H9 (cell line): ENCODE data around the gene ARHGAP26. TPM values are rescaled to one million over a fixed set of nuclear protein-coding genes. Genes with fewer than 3 reads are reported as not detected.

Experiments used
- DNase-seq: peaks from one replicate; pipeline ENCODE4 v3.0.0-alpha.2; 2017
- H2AFZ ChIP-seq: one replicate; pipeline ENCODE4 v1.6.1; 2013; ENCODE audit warnings: mild to moderate bottlenecking, low read length, control low read depth, moderate library complexity
- H2AK5ac ChIP-seq: 2 replicates; pipeline ENCODE4 v1.6.1; 2013; ENCODE audit warnings: low read length, control low read depth, mixed read lengths; ENCODE audit not compliant: insufficient read length
- H2BK120ac ChIP-seq: one replicate; pipeline ENCODE4 v1.6.1; 2013; ENCODE audit warnings: low read depth, mild to moderate bottlenecking, low read length, control low read depth, inconsistent platforms; ENCODE audit not compliant: poor library complexity, severe bottlenecking
- H2BK12ac ChIP-seq: 2 replicates; pipeline ENCODE4 v1.6.1; 2013; ENCODE audit warnings: low read length, control low read depth, mixed read lengths, low read depth; ENCODE audit not compliant: insufficient read length
- H2BK15ac ChIP-seq: 2 replicates; pipeline ENCODE4 v1.6.1; 2013; ENCODE audit warnings: low read depth, low read length, control low read depth
- H2BK20ac ChIP-seq: one replicate; pipeline ENCODE4 v1.6.1; 2013; ENCODE audit warnings: low read depth, mild to moderate bottlenecking, low read length, control low read depth, inconsistent platforms; ENCODE audit not compliant: poor library complexity, severe bottlenecking
- H2BK5ac ChIP-seq: 2 replicates; pipeline ENCODE4 v1.6.1; 2013; ENCODE audit warnings: low read length, control low read depth, mixed read lengths; ENCODE audit not compliant: insufficient read length
- H3K14ac ChIP-seq: 2 replicates; pipeline ENCODE4 v1.6.1; 2013; ENCODE audit warnings: low read length, control low read depth; ENCODE audit not compliant: insufficient read depth
- H3K18ac ChIP-seq: 2 replicates; pipeline ENCODE4 v1.6.1; 2013; ENCODE audit warnings: low read depth, mild to moderate bottlenecking, mixed read lengths, low read length, control low read depth; ENCODE audit not compliant: insufficient read length
- H3K23ac ChIP-seq: 2 replicates; pipeline ENCODE4 v1.6.1; 2013; ENCODE audit warnings: low read length, control low read depth, mixed read lengths, low read depth; ENCODE audit not compliant: insufficient read length
- H3K23me2 ChIP-seq: 2 replicates; pipeline ENCODE4 v1.6.1; 2013; ENCODE audit warnings: low read depth, mild to moderate bottlenecking, mixed read lengths, low read length, control low read depth; ENCODE audit not compliant: insufficient read length, poor library complexity, severe bottlenecking
- H3K27ac ChIP-seq: 2 replicates; pipeline ENCODE4 v1.5.1; 2013; ENCODE audit warnings: low read length, control low read depth, mixed read lengths, low read depth; ENCODE audit not compliant: insufficient read length
- H3K27me3 ChIP-seq: 2 replicates; pipeline ENCODE4 v1.6.1; 2013; ENCODE audit warnings: low read length, control low read depth, inconsistent platforms; ENCODE audit not compliant: insufficient read depth
- H3K4ac ChIP-seq: 2 replicates; pipeline ENCODE4 v1.6.1; 2013; ENCODE audit warnings: low read depth, mild to moderate bottlenecking, control low read depth, inconsistent platforms, low read length, moderate library complexity
- H3K4me1 ChIP-seq: 2 replicates; pipeline ENCODE4 v1.6.1; 2013; ENCODE audit warnings: low read length, control low read depth, inconsistent platforms; ENCODE audit not compliant: insufficient read depth
- H3K4me2 ChIP-seq: 2 replicates; pipeline ENCODE4 v1.6.1; 2013; ENCODE audit warnings: low read length, control low read depth, mixed read lengths; ENCODE audit not compliant: insufficient read length, insufficient read depth
- H3K56ac ChIP-seq: 2 replicates; pipeline ENCODE4 v1.6.1; 2013; ENCODE audit warnings: low read depth, mild to moderate bottlenecking, mixed read lengths, low read length, control low read depth; ENCODE audit not compliant: insufficient read length
- H3K79me1 ChIP-seq: 2 replicates; pipeline ENCODE4 v1.6.1; 2013; ENCODE audit warnings: low read depth, mild to moderate bottlenecking, moderate library complexity, low read length, control low read depth, inconsistent platforms; ENCODE audit not compliant: insufficient read depth, poor library complexity, severe bottlenecking
- H3K79me2 ChIP-seq: 2 replicates; pipeline ENCODE4 v1.6.1; 2013; ENCODE audit warnings: low read length, control low read depth, inconsistent platforms; ENCODE audit not compliant: insufficient read depth
- H3K9ac ChIP-seq: 2 replicates; pipeline ENCODE4 v1.6.1; 2013; ENCODE audit warnings: low read length, control low read depth, mixed read lengths; ENCODE audit not compliant: insufficient read length; ENCODE audit errors: extremely low read depth
- H3K9me3 ChIP-seq: one replicate; pipeline ENCODE4 v1.6.1; 2013; ENCODE audit warnings: low read depth, low read length, inconsistent platforms; ENCODE audit not compliant: control insufficient read depth
- H3T11ph ChIP-seq: one replicate; pipeline ENCODE4 v1.6.1; 2013; ENCODE audit warnings: mild to moderate bottlenecking, low read length, control low read depth, inconsistent platforms
- H4K20me1 ChIP-seq: one replicate; pipeline ENCODE4 v1.6.1; 2013; ENCODE audit not compliant: control insufficient read depth, insufficient read length, insufficient read depth
- H4K5ac ChIP-seq: 2 replicates; pipeline ENCODE4 v1.6.1; 2013; ENCODE audit warnings: low read depth, mild to moderate bottlenecking, mixed read lengths, low read length, control low read depth; ENCODE audit not compliant: insufficient read length
- H4K8ac ChIP-seq: replicated peaks from 2 replicates; pipeline ENCODE4 v1.6.1; 2013; ENCODE audit warnings: low read length, control low read depth, mixed read lengths, low read depth; ENCODE audit not compliant: insufficient read length
- H4K91ac ChIP-seq: 2 replicates; pipeline ENCODE4 v1.6.1; 2013; ENCODE audit warnings: low read depth, mild to moderate bottlenecking, moderate library complexity, mixed read lengths, low read length, control low read depth; ENCODE audit not compliant: insufficient read length
- H3K27ac Mint-ChIP-seq, 3 experiments: 2 replicates in 2 of 3; 3 replicates in 1 of 3; pipeline ENCODE4 v1.8.0; 2020 to 2021; ENCODE audit warnings: mixed read lengths in 3 of 3, mild to moderate bottlenecking in 1 of 3, moderate library complexity in 1 of 3
- H3K27me3 Mint-ChIP-seq: 2 replicates; pipeline ENCODE4 v1.8.0; 2021; ENCODE audit warnings: low read depth, mild to moderate bottlenecking, moderate library complexity, mixed read lengths
- H3K36me3 Mint-ChIP-seq, 3 experiments: 2 replicates in 2 of 3; 3 replicates in 1 of 3; pipeline ENCODE4 v1.8.0; 2020 to 2021; ENCODE audit warnings: low read depth in 3 of 3, mixed read lengths in 3 of 3; ENCODE audit not compliant: insufficient read depth in 1 of 3
- H3K4me1 Mint-ChIP-seq, 2 experiments: 2 replicates each; pipeline ENCODE4 v1.8.0; 2020; ENCODE audit warnings: mixed read lengths in 2 of 2
- H3K4me3 Mint-ChIP-seq, 2 experiments: 2 replicates in 1 of 2; 3 replicates in 1 of 2; pipeline ENCODE4 v1.8.0; 2020 to 2021; ENCODE audit warnings: mild to moderate bottlenecking in 2 of 2, mixed read lengths in 2 of 2, moderate library complexity in 1 of 2
- H3K9me3 Mint-ChIP-seq, 2 experiments: 2 replicates in 1 of 2; 3 replicates in 1 of 2; pipeline ENCODE4 v1.8.0; 2020; ENCODE audit warnings: mild to moderate bottlenecking in 2 of 2, mixed read lengths in 2 of 2, moderate library complexity in 1 of 2
- WGBS: extraction: QIAGEN DNeasy Blood & Tissue Kit; methylation state at CpG from one replicate; pipeline ENCODE4 v1.1.7; 2013; ENCODE audit warnings: missing lambda C conversion rate, low lambda C conversion rate, mixed read lengths; ENCODE audit not compliant: insufficient read length; ENCODE audit errors: extremely low coverage; 5-methylcytosine and 5-hydroxymethylcytosine counted together
- total RNA-seq: library from RNA; stranded (reverse); gene quantifications from 2 replicates; pipeline ENCODE4 v1.2.1, GENCODE V29; 2021
- TF ChIP-seq, protein P1 (sequence below): fragments of 200-600 bp; sonication (generic); conservative IDR thresholded peaks from 3 replicates; pipeline ENCODE4 v1.8.0; 2021; ENCODE audit warnings: antibody characterized with exemption, mild to moderate bottlenecking

ARHGAP26 gene
- total RNA-seq, 1 experiment from 2014 or later: 13.8 TPM

DNA sequence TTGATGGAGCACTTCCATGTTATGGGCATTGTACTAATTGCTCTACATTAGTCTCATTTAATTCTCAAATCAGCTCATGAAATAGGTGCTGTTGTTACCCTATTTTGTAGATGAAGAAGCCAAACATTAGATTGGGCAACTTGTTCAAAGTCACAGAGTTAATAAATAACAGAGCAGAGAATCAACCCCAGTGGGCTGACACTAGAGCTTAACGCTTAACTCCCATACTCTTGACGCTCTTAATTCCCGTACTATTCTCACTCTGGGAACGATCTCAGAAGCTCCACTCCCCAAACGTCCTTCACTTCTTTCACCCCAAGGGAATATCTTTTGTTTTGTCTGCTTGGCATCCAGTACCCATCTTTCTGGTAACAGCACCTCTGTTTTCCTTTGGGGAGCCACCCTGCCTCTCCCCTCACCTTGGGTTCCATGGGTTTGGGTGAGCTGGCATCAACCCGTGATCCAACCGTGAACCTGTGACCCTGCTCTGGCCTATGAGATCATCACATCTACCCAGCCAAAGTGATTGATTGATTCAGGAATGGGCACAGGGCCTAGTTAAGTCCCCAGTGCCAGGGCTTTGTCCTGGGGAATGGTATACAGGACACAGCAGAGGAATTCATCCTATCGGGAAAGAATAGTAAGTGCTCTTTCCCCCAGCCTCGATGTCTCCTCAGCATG, 464.1 kb downstream of the ARHGAP26 start:
- Mint-ChIP-seq H3K27ac (no peak overlapping the region), H3K4me1 (peaks cover 14 to 16% of the 10 kb centered on the region in 2 experiments), H3K9me3 (no peaks in the 10 kb centered on the region), H3K27me3 (peaks cover 2% of the 10 kb centered on the region), H3K4me3 (no peak overlapping the region), H3K36me3 (peaks cover 0 to 2% (median 0%) of the 10 kb centered on the region in 3 experiments; a peak in 1 of 7 replicates)
- Histone ChIP-seq H3K4me2 (no peak overlapping the region), H4K91ac (no peak overlapping the region), H3K9me3 (no peaks in the 10 kb centered on the region), H4K8ac (no peak overlapping the region), H3K27ac (no peak overlapping the region), H2BK20ac (no peak overlapping the region), H3K9ac (no peak overlapping the region), H3K79me2 (no peaks in the 10 kb centered on the region), H2BK5ac (no peak overlapping the region), H3T11ph (no peak overlapping the region), H3K4ac (no peak overlapping the region), H2BK15ac (no peak overlapping the region), H2AFZ (no peak overlapping the region), H2BK12ac (no peak overlapping the region), H4K5ac (no peak overlapping the region), H3K23ac (no peak overlapping the region), H3K79me1 (no peaks in the 10 kb centered on the region), H3K23me2 (no peaks in the 10 kb centered on the region), H3K14ac (no peak overlapping the region), H2AK5ac (no peak overlapping the region), H3K27me3 (no peaks in the 10 kb centered on the region), H3K18ac (no peak overlapping the region), H4K20me1 (no peaks in the 10 kb centered on the region), H2BK120ac (no peak overlapping the region), H3K4me1 (no peaks in the 10 kb centered on the region), H3K56ac (no peak overlapping the region)
- DNase-seq: no peak
- WGBS: no CpG with 5 or more reads among the region's 9 CpGs
- TF ChIP-seq, protein P1, sequence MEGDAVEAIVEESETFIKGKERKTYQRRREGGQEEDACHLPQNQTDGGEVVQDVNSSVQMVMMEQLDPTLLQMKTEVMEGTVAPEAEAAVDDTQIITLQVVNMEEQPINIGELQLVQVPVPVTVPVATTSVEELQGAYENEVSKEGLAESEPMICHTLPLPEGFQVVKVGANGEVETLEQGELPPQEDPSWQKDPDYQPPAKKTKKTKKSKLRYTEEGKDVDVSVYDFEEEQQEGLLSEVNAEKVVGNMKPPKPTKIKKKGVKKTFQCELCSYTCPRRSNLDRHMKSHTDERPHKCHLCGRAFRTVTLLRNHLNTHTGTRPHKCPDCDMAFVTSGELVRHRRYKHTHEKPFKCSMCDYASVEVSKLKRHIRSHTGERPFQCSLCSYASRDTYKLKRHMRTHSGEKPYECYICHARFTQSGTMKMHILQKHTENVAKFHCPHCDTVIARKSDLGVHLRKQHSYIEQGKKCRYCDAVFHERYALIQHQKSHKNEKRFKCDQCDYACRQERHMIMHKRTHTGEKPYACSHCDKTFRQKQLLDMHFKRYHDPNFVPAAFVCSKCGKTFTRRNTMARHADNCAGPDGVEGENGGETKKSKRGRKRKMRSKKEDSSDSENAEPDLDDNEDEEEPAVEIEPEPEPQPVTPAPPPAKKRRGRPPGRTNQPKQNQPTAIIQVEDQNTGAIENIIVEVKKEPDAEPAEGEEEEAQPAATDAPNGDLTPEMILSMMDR: no peak
